ENCODE measurements around the gene SKIDA1.

SKIDA1 gene

DNA sequence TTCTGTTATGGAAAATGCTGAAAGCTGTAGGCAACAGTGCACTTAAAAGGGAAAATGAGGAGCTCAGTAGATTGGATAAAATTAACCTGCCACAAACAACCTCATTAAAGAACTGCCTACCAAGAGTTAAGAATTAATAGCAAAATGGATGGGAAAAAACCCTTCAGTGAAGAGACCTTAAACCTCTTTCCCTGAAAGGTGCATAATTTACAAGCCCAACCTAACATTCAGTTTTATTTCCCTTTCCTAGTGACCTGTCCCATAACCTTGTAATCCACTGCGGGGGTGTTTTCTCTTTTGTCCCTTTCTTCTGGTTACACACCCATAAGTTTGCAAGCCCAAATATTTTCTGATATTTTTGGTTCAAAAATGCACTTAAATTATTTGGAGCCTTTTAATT is 21.9 kb downstream of the SKIDA1 start:
- TF ChIP-seq, protein P1, sequence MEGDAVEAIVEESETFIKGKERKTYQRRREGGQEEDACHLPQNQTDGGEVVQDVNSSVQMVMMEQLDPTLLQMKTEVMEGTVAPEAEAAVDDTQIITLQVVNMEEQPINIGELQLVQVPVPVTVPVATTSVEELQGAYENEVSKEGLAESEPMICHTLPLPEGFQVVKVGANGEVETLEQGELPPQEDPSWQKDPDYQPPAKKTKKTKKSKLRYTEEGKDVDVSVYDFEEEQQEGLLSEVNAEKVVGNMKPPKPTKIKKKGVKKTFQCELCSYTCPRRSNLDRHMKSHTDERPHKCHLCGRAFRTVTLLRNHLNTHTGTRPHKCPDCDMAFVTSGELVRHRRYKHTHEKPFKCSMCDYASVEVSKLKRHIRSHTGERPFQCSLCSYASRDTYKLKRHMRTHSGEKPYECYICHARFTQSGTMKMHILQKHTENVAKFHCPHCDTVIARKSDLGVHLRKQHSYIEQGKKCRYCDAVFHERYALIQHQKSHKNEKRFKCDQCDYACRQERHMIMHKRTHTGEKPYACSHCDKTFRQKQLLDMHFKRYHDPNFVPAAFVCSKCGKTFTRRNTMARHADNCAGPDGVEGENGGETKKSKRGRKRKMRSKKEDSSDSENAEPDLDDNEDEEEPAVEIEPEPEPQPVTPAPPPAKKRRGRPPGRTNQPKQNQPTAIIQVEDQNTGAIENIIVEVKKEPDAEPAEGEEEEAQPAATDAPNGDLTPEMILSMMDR (IDR thresholded peaks at IDR 0.05; ENCODE audit: borderline replicate concordance, insufficient read depth, low read depth, low read length), result no peak
- H3K4me3 ChIP-seq (ENCODE audit: low read depth, low read length), result no peak overlapping the region

DNA sequence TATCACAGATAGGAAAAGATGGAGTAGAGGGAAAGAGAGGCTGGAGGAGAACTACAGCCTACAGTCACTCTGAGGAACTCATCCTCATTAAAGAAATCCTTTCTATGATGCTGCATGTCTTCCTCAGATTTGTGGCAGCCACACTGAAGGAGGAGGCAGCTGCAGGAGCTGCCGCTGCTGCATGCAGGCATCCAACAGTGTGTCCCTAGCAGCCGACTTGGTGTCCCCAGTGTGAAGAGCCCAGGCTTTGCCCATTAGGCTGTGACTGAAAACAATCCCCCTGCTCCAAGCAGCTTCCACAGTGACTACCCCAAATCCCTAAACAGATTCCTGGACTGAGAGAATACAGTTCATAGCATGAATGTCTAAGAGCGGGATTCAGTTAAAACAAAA is 23.1 kb downstream of the SKIDA1 start:
- H3K4me3 ChIP-seq (ENCODE audit: low read depth, low read length), result no peak overlapping the region
- TF ChIP-seq, protein P1 (IDR thresholded peaks at IDR 0.05; ENCODE audit: borderline replicate concordance, insufficient read depth, low read depth, low read length), result no peak

DNA sequence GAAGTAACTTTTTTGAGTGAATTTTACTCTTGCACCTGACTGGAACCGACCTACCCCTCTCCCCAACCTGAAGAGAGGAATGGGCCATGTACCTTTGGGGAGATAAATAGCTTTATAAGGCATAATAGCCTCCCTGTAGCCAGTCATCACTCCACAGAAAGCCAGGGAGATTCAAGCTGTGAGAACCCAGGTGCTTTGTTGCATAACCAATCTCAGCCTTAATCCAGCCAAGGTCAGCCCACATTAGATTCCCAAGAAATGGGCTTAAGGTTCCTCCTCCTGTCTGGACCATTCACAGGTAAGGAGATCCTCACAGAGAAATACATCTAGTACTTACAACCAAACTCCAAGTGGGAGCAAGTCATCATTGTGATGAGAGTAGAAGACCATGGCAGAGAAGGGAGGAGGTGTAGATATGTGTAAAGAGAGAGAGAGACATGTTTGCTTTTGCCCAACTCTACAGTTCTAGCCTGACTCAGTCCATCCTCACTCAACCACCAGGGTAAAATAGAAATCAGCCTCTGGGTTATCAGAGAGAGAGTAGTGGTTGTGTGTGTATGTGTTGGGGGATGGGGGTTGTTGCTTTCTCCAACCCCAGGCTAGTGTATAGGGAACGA is 23.6 kb downstream of the SKIDA1 start:
- TF ChIP-seq, protein P1 (IDR thresholded peaks at IDR 0.05; ENCODE audit: borderline replicate concordance, insufficient read depth, low read depth, low read length), result no peak
- H3K4me3 ChIP-seq (ENCODE audit: low read depth, low read length), result no peak overlapping the region

DNA sequence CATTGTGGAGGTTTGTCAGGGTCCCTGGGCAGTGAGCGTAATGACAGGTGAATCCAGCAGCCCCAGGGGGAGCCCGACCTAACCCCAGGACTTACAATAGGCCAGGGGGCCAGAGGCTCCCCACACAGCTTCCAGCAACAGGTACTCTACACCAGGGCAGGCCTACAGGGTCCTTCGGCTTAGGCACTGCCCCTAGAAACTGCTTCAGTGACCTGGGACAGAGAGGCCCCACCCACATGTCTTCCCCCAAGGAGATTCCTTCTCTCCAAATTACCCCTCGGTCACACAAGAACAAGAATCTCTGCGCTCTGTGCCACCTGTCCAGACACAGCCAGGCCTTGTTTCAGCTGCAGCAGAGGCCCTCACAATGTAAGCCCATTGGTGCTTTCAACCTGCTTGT is 24.4 kb downstream of the SKIDA1 start:
- H3K4me3 ChIP-seq (ENCODE audit: low read depth, low read length), result no peak overlapping the region
- TF ChIP-seq, protein P1 (IDR thresholded peaks at IDR 0.05; ENCODE audit: borderline replicate concordance, insufficient read depth, low read depth, low read length), result no peak

DNA sequence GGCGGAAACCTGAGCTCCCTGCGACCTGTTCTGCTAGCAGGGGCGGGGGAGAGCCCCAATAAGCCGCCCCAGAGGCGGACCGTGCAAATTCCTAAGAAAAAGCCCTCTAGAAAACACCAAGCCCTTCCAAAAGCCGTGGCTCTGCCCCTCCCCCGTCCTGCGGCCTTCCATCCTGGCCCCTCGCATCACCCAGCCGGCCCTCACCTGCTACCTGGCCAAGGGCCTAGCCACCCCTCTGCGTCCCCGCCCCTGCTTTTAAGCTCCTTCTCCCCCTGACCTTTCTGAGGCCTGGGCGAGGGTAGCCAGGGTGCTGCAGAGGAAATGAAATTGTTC is 24.9 kb downstream of the SKIDA1 start:
- TF ChIP-seq, protein P1 (IDR thresholded peaks at IDR 0.05; ENCODE audit: borderline replicate concordance, insufficient read depth, low read depth, low read length), result no peak
- H3K4me3 ChIP-seq (ENCODE audit: low read depth, low read length), result peak overlapping the region; percentile 40

DNA sequence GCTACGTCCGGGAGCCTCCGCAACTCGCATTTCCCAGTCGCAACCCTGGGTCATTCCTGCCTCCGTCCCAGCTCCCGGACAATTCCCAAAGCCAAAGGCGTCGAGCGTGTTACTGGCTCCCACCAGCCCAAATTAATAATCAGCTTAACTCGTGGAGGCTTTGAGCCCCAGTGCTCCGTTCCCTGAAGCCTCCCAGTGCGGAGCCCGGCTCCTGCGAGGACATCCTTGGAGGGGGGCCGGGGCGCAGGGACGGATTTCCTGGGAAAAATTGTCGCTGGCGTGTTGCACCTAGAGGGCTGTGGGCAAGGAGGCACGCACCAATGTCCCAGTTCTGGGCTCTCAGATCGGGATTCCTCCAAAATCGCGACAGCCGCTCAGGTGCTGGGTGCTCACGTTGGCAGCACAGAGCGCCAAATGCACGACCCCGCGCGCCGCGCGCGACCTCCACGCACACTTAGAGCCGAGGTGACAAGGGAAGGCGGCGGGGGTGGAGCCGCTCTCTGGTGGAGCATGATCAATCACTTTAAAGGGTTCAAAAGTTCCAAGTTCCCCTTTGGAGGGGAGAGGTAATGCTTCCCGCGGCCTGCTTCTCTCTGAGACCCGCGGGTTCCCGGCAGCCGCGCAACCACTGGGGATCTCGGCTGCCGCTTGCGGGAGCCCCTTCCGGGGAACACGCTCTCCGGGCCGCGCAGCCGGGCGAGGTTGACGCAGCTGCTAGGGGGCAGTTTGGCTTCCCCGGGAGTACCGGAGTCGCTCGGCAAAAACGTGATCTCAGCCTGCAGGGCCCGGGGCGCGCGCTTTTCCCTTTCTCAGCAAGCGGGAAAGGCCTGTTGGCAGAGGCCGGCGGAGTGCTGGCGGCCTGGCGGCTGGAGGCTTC is 25.5 kb downstream of the SKIDA1 start:
- TF ChIP-seq, protein P1 (IDR thresholded peaks at IDR 0.05; ENCODE audit: borderline replicate concordance, insufficient read depth, low read depth, low read length), result 0 out of 2 replicates have a peak, but pooled peaks have one; percentile 2
- peak overlapping the region; percentile 40 for H3K4me3 ChIP-seq (ENCODE audit: low read depth, low read length)

DNA sequence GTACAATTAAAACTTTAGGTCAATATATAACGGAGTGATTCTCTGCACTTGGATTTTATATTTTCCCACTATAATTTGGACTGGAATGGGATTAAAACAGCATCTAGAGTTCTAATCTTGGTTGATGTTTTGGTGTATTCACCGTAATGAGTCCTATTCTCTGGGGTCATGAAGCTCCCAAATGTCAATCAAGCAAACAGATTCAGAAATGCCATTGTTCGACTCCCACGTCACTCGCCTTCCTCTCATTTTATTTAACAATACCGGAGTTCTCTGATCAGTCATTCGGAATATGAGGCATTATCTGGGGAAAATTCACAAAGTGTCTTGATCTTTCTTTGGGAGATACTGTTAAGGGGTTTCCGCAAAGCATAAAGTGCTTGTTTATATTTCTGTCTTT is 26.5 kb downstream of the SKIDA1 start:
- H3K4me3 ChIP-seq (ENCODE audit: low read depth, low read length), result no peak overlapping the region
- TF ChIP-seq, protein P1 (IDR thresholded peaks at IDR 0.05; ENCODE audit: borderline replicate concordance, insufficient read depth, low read depth, low read length), result no peak
